ENCODE data around the gene UFSP2.

GRCh38 chr4:185374027-185374426 lies 51.7 kb downstream of the UFSP2 start:
- no peak for TF ChIP-seq CTCF (IDR thresholded peaks at IDR 0.05)
- no peak for TF ChIP-seq EP300 (IDR thresholded peaks at IDR 0.05)

Measured in sigmoid colon (tissue), 4 donors.